T-cell (primary cell): ENCODE results near the gene VPS26B. TPM values are rescaled to one million over a fixed set of nuclear protein-coding genes. Genes with fewer than 3 reads are reported as not detected.

Source experiments
- ATAC-seq, 4 experiments: fragments of 200-7000 bp in 3 of 4; fragments of 150-1000 bp in 1 of 4; cut with Tn5 transposase; replicated peaks in 1 of 4; 1 replicate in 3 of 4; 2 replicates in 1 of 4; pipeline ENCODE4 v1.10.0; 2021; ENCODE audit warnings: moderate library complexity in 3 of 4, mild to moderate bottlenecking in 2 of 4, moderate number of reproducible peaks in 1 of 4
- CTCF ChIA-PET, 2 donors: fragments of 300-600 bp; sonication (Branson Sonifier 250); formaldehyde crosslinking; loops; one replicate each; lab custom pipeline; 2022; ENCODE audit warnings: antibody characterized with exemption in 2 of 2; lab: Charles Lee
- POLR2A ChIA-PET, 2 donors: fragments of 300-600 bp; sonication (Branson Sonifier 250); formaldehyde crosslinking; loops; one replicate each; lab custom pipeline; 2022; ENCODE audit warnings: antibody characterized with exemption in 2 of 2; lab: Charles Lee
- DNase-seq, 35 experiments: peaks; one replicate each; pipeline versions ENCODE4 v3.0.0 to v3.0.0-alpha.2; 2013 to 2023
- H3K27ac ChIP-seq: one replicate; pipeline ENCODE4 v1.5.1; 2013; ENCODE audit warnings: low read length
- H3K27me3 ChIP-seq, 2 experiments: replicated peaks in 1 of 2; 1 replicate in 1 of 2; 2 replicates in 1 of 2; pipeline versions ENCODE4 v1.6.1 to v1.7.0; 2013; ENCODE audit warnings: low read length in 1 of 2, mixed read lengths in 1 of 2; ENCODE audit not compliant: control insufficient read depth in 2 of 2, insufficient read depth in 2 of 2; ENCODE audit errors: extremely low read depth in 1 of 2
- H3K36me3 ChIP-seq, 2 donors: 1 replicate in 1 of 2; 2 replicates in 1 of 2; pipeline versions ENCODE4 v1.6.1 to v1.7.0; 2013; ENCODE audit warnings: low read length in 1 of 2; ENCODE audit not compliant: control insufficient read depth in 2 of 2, insufficient read depth in 1 of 2; ENCODE audit errors: extremely low read depth in 1 of 2
- H3K4me1 ChIP-seq, 2 experiments: 1 replicate in 1 of 2; 2 replicates in 1 of 2; pipeline versions ENCODE4 v1.6.1 to v1.7.0; 2013; ENCODE audit warnings: low read length in 2 of 2, mixed read lengths in 1 of 2; ENCODE audit not compliant: insufficient read depth in 2 of 2, control insufficient read depth in 1 of 2; ENCODE audit errors: extremely low read depth in 1 of 2
- H3K4me3 ChIP-seq, 2 donors: 1 replicate in 1 of 2; 2 replicates in 1 of 2; pipeline versions ENCODE4 v1.5.1 to v1.7.0; 2013; ENCODE audit warnings: mild to moderate bottlenecking in 2 of 2, low read length in 1 of 2, moderate library complexity in 1 of 2; ENCODE audit not compliant: control insufficient read depth in 1 of 2; ENCODE audit errors: extremely low read depth in 1 of 2
- H3K9me3 ChIP-seq: 2 replicates; pipeline ENCODE4 v1.7.0; 2013
- H3K27ac Mint-ChIP-seq, 2 donors: one replicate each; pipeline ENCODE4 v1.8.0; 2020 to 2021; ENCODE audit warnings: mild to moderate bottlenecking in 2 of 2, mixed read lengths in 2 of 2
- H3K27me3 Mint-ChIP-seq, 2 donors: one replicate each; pipeline ENCODE4 v1.8.0; 2021 to 2022; ENCODE audit warnings: mixed read lengths in 2 of 2
- H3K36me3 Mint-ChIP-seq: one replicate; pipeline ENCODE4 v1.8.0; 2021; ENCODE audit warnings: mixed read lengths
- H3K4me1 Mint-ChIP-seq, 3 donors: one replicate each; pipeline ENCODE4 v1.8.0; 2020 to 2022; ENCODE audit warnings: mixed read lengths in 3 of 3, mild to moderate bottlenecking in 1 of 3
- H3K4me3 Mint-ChIP-seq, 3 donors: one replicate each; pipeline ENCODE4 v1.8.0; 2020 to 2022; ENCODE audit warnings: mild to moderate bottlenecking in 3 of 3, mixed read lengths in 3 of 3, moderate library complexity in 3 of 3
- H3K9me3 Mint-ChIP-seq, 3 donors: one replicate each; pipeline ENCODE4 v1.8.0; 2020 to 2022; ENCODE audit warnings: mixed read lengths in 3 of 3
- WGBS: methylation state at CpG from one replicate; pipeline ENCODE4 v1.1.5; 2013; ENCODE audit warnings: missing lambda C conversion rate; ENCODE audit not compliant: insufficient coverage; 5-methylcytosine and 5-hydroxymethylcytosine counted together
- total RNA-seq, 35 experiments: library from RNA in 6 of 35; stranded (reverse) in 6 of 35; fragments of 120-200 nt in 1 of 35; gene quantifications; one replicate each; pipeline versions ENCODE4 v1.2.1 to v1.2.4 and lab custom pipeline; 2013 to 2026

Gene VPS26B
- total RNA-seq, 5 donors from 2014 or later (not counting 1 experiment from before 2014, with no cell fraction given) = 60.3 to 65.1 (median 62.7) TPM

- ChIA-PET CTCF (no interaction called here), POLR2A (no interaction called here)
- peak in 1 of 35 experiments; percentile 14 for DNase-seq
- no peak for ATAC-seq
- Histone ChIP-seq H3K9me3 (no peaks in the 10 kb centered on the region), H3K4me1 (no peaks in the 10 kb centered on the region), H3K27me3 (peaks cover 0 to 3% of the 10 kb centered on the region in 2 experiments), H3K4me3 (no peak overlapping the region), H3K27ac (no peak overlapping the region), H3K36me3 (no peaks in the 10 kb centered on the region)
- no peaks in the 10 kb centered on the region for H3K36me3 Mint-ChIP-seq
- H3K4me3 Mint-ChIP-seq = no peak overlapping the region
- no peaks in the 10 kb centered on the region for H3K9me3 Mint-ChIP-seq
- H3K27me3 Mint-ChIP-seq = no peaks in the 10 kb centered on the region
- no peaks in the 10 kb centered on the region for H3K4me1 Mint-ChIP-seq
- 83% methylated on average over 11 of the region's 12 CpGs for WGBS
- no peak overlapping the region for H3K27ac Mint-ChIP-seq
These were observed 65.3 kb downstream of the VPS26B start for GRCh38 chr11:134289789-134290188.

DNA sequence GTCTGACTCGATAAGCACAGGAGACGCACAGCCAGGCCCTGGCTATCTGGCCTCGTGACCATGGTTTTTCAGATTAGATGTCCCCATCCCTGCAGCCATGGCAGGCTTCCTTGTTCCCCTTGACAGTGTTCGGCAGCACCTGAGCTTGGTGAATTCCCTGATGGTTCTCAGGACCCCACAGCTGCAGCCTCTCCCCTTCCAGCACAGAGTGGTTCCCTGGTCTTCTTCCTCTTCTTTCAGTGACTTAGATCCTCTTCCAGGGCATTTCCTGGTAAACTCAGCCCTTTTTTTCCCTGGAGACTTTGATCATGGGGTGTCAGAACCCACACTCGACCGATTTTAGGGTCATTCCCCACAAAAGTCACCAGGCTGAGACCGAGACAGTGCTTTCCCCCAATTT, 66.2 kb downstream of the VPS26B start:
- Mint-ChIP-seq H3K4me3 (no peak overlapping the region), H3K27ac (no peak overlapping the region), H3K36me3 (peaks cover under 1% of the 10 kb centered on the region), H3K27me3 (no peaks in the 10 kb centered on the region), H3K4me1 (no peaks in the 10 kb centered on the region), H3K9me3 (no peaks in the 10 kb centered on the region)
- H3K9me3 ChIP-seq = no peaks in the 10 kb centered on the region
- H3K4me3 ChIP-seq = no peak overlapping the region
- H3K27ac ChIP-seq = no peak overlapping the region
- 88% methylated on average over 7 of the region's 7 CpGs for WGBS
- no peak for DNase-seq
- peaks cover 0 to 3% of the 10 kb centered on the region in 2 experiments for H3K27me3 ChIP-seq
- no peaks in the 10 kb centered on the region for H3K36me3 ChIP-seq
- no peaks in the 10 kb centered on the region for H3K4me1 ChIP-seq
- CTCF ChIA-PET = no interaction called here
- POLR2A ChIA-PET = no interaction called here
- no peak for ATAC-seq

- Mint-ChIP-seq H3K27ac (no peak overlapping the region), H3K9me3 (no peaks in the 10 kb centered on the region), H3K27me3 (no peaks in the 10 kb centered on the region), H3K36me3 (peaks cover 3% of the 10 kb centered on the region), H3K4me3 (no peak overlapping the region), H3K4me1 (no peaks in the 10 kb centered on the region)
- 93% methylated on average over 4 of the region's 6 CpGs for WGBS
- Histone ChIP-seq H3K27me3 (peaks cover 0 to 3% of the 10 kb centered on the region in 2 experiments), H3K9me3 (no peaks in the 10 kb centered on the region), H3K4me3 (no peak overlapping the region), H3K4me1 (no peaks in the 10 kb centered on the region), H3K36me3 (no peaks in the 10 kb centered on the region), H3K27ac (no peak overlapping the region)
- ChIA-PET POLR2A (no interaction called here), CTCF (no interaction called here)
- ATAC-seq (no peak), DNase-seq (no peak)
These were observed 66.7 kb downstream of the VPS26B start for GRCh38 chr11:134291196-134291595.

GRCh38 chr11:134292661-134293060, 68.2 kb downstream of the VPS26B start:
- no peak for ATAC-seq
- no peaks in the 10 kb centered on the region for H3K9me3 Mint-ChIP-seq
- no peak overlapping the region for H3K27ac Mint-ChIP-seq
- H3K36me3 Mint-ChIP-seq = peaks cover 3% of the 10 kb centered on the region
- no peaks in the 10 kb centered on the region for H3K36me3 ChIP-seq
- peaks cover 0 to 3% of the 10 kb centered on the region in 2 experiments for H3K27me3 ChIP-seq
- DNase-seq = no peak
- H3K27me3 Mint-ChIP-seq = no peaks in the 10 kb centered on the region
- H3K4me3 Mint-ChIP-seq = no peak overlapping the region
- WGBS = 95% methylated on average over 13 of the region's 15 CpGs
- no peaks in the 10 kb centered on the region for H3K4me1 Mint-ChIP-seq
- CTCF ChIA-PET = no interaction called here
- H3K9me3 ChIP-seq = no peaks in the 10 kb centered on the region
- H3K27ac ChIP-seq = no peak overlapping the region
- POLR2A ChIA-PET = no interaction called here
- no peaks in the 10 kb centered on the region for H3K4me1 ChIP-seq
- H3K4me3 ChIP-seq = no peak overlapping the region

GRCh38 chr11:134293119-134294113, 68.9 kb downstream of the VPS26B start:
- DNase-seq = no peak
- CTCF ChIA-PET = no interaction called here
- WGBS = 75% methylated on average over 12 of the region's 20 CpGs
- no peaks in the 10 kb centered on the region for H3K9me3 ChIP-seq
- ATAC-seq = no peak
- no peaks in the 10 kb centered on the region for H3K36me3 ChIP-seq
- H3K4me3 Mint-ChIP-seq = no peak overlapping the region
- no peaks in the 10 kb centered on the region for H3K4me1 ChIP-seq
- H3K27me3 ChIP-seq = peaks cover 0 to 3% of the 10 kb centered on the region in 2 experiments
- no peaks in the 10 kb centered on the region for H3K27me3 Mint-ChIP-seq
- no peaks in the 10 kb centered on the region for H3K9me3 Mint-ChIP-seq
- H3K27ac Mint-ChIP-seq = no peak overlapping the region
- no peak overlapping the region for H3K4me3 ChIP-seq
- no peak overlapping the region for H3K27ac ChIP-seq
- H3K36me3 Mint-ChIP-seq = peaks cover 3% of the 10 kb centered on the region
- POLR2A ChIA-PET = no interaction called here
- H3K4me1 Mint-ChIP-seq = no peaks in the 10 kb centered on the region

GRCh38 chr11:134294664-134295063, 70.2 kb downstream of the VPS26B start:
- Mint-ChIP-seq H3K4me3 (no peak overlapping the region), H3K9me3 (no peaks in the 10 kb centered on the region), H3K27me3 (no peaks in the 10 kb centered on the region), H3K27ac (no peak overlapping the region), H3K36me3 (peaks cover 3% of the 10 kb centered on the region), H3K4me1 (no peaks in the 10 kb centered on the region)
- Histone ChIP-seq H3K27ac (no peak overlapping the region), H3K4me3 (no peak overlapping the region), H3K9me3 (no peaks in the 10 kb centered on the region), H3K36me3 (no peaks in the 10 kb centered on the region), H3K4me1 (no peaks in the 10 kb centered on the region), H3K27me3 (peaks cover 0 to 3% of the 10 kb centered on the region in 2 experiments)
- WGBS = 68% methylated on average over 8 of the region's 9 CpGs
- ChIA-PET CTCF (no interaction called here), POLR2A (no interaction called here)
- no peak for DNase-seq
- ATAC-seq = no peak
